RWPE1 (cell line): ENCODE results near the gene ASPA.
"Not testable (repeated sequence)": the region's sequence is repeated elsewhere in the genome, so short reads cannot be mapped to it uniquely, and the experiment has no call there.

Experiments used
- CTCF ChIA-PET: fragments of 350-600 bp; sonication (Branson Sonifier 250); formaldehyde crosslinking; extraction: SDS; loops from one replicate; lab custom pipeline; 2021; lab: Yijun Ruan, JAX
- POLR2A ChIA-PET: fragments of 400-600 bp; formaldehyde crosslinking; extraction: SDS; loops from one replicate; lab custom pipeline; 2020; ENCODE audit warnings: antibody characterized with exemption; ENCODE audit not compliant: low non-redundant PET; lab: Yijun Ruan, JAX
- DNase-seq: peaks from one replicate; pipeline ENCODE4 v3.0.0; 2012; ENCODE audit warnings: low spot score
- H3K27ac ChIP-seq: fragments of 450-650 bp; 2 replicates; pipeline ENCODE4 v1.5.1; 2017
- CTCF ChIP-seq: fragments of 450-650 bp; conservative IDR thresholded peaks from 2 replicates; pipeline ENCODE4 v1.5.1; 2017; ENCODE audit warnings: low read depth, mild to moderate bottlenecking

ASPA gene

GRCh38 chr17:3475812-3476610 is at the start of gene ASPA:
Gene ASPA (plus strand): TSS chr17:3475997. CDS start chr17:3476160, 163 bp downstream.
- H3K27ac ChIP-seq, result no peak within 1 kb of the TSS
- DNase-seq, result no peak
- ChIA-PET CTCF (interaction anchor here (0.5 kb wide), 1 partner anchor 138 kb away, joined by 3 read pairs; no protein-coding TSS in a partner anchor), POLR2A (no interaction called here)
- no peak for TF ChIP-seq CTCF

GRCh38 chr17:3433215-3433614 is 42.6 kb upstream of the ASPA start:
- DNase-seq, H3K27ac ChIP-seq, CTCF ChIA-PET, POLR2A ChIA-PET: not testable (repeated sequence)

GRCh38 chr17:3433741-3434140 is 42.1 kb upstream of the ASPA start, which contains the start of gene OR1E2:
Gene OR1E2 (minus strand): TSS chr17:3433841. CDS start chr17:3433841, 0 bp downstream.
- ChIA-PET CTCF (interaction anchor here (0.7 kb wide), 1 partner anchor 18 kb away, joined by 3 read pairs; no protein-coding TSS in a partner anchor), POLR2A (no interaction called here)
- no peak for TF ChIP-seq CTCF
- no peak for DNase-seq
- H3K27ac ChIP-seq, result no peak within 1 kb of the TSS

- ChIA-PET POLR2A (no interaction called here), CTCF (no interaction called here)
- no peak for TF ChIP-seq CTCF
- DNase-seq, result no peak
- no peak overlapping the region for H3K27ac ChIP-seq
These were observed 37.4 kb upstream of the ASPA start for GRCh38 chr17:3438368-3438767.

GRCh38 chr17:3440451-3440850 is 35.3 kb upstream of the ASPA start:
- no peak for TF ChIP-seq CTCF
- no peak for DNase-seq
- H3K27ac ChIP-seq, result no peak overlapping the region
- ChIA-PET POLR2A (no interaction called here), CTCF (no interaction called here)

- no peak overlapping the region for H3K27ac ChIP-seq
- DNase-seq, result peak; percentile 13
- TF ChIP-seq CTCF, result no peak
- CTCF ChIA-PET, result no interaction called here
- POLR2A ChIA-PET, result no interaction called here
These were observed 28.2 kb upstream of the ASPA start for GRCh38 chr17:3447625-3448024.

GRCh38 chr17:3448059-3448665 is 27.6 kb upstream of the ASPA start:
- ChIA-PET POLR2A (no interaction called here), CTCF (no interaction called here)
- DNase-seq, result no peak
- H3K27ac ChIP-seq, result no peak overlapping the region
- TF ChIP-seq CTCF, result no peak

- POLR2A ChIA-PET, CTCF ChIA-PET, H3K27ac ChIP-seq, DNase-seq: not testable (repeated sequence)
These were observed 9.4 kb upstream of the ASPA start for GRCh38 chr17:3466355-3466754.
